ENCODE data around the gene RNF220. TPM values are rescaled to one million over a fixed set of nuclear protein-coding genes. Genes with fewer than 3 reads are reported as not detected.

The RNF220 gene
- total RNA-seq, 4 donors from 2014 or later, result 45.8 to 169 (median 89.4) TPM

GRCh38 chr1:44371206-44371605 lies 33.8 kb upstream of the RNF220 start:
- no peak overlapping the region for H3K4me3 ChIP-seq
- intact Hi-C loops (cut with DNase I; ENCODE audit: low total_unique reads) (loop anchor here (10.0 kb wide), 1 partner anchor 224 kb away; no protein-coding TSS in a partner anchor), in situ Hi-C loops (cut with MboI; ENCODE audit: low pct_ligation_motif_present in 1 of 4, low pct_unique_long_range_greater_than_20kb in 1 of 4, low sequenced_read_pairs in 3 of 4) (loop anchor here in 3 of 4 donors (5.0 to 10.0 kb wide), 3 partner anchors 224 to 281 kb away; no protein-coding TSS in a partner anchor)
- H3K27ac ChIP-seq, result no peak overlapping the region
- no peaks in the 10 kb centered on the region for H3K36me3 ChIP-seq
- H3K4me1 ChIP-seq, result no peaks in the 10 kb centered on the region
- TF ChIP-seq POLR2A (IDR thresholded peaks at IDR 0.05) (no peak), CTCF (IDR thresholded peaks at IDR 0.05) (no peak), POLR2AphosphoS5 (IDR thresholded peaks at IDR 0.05) (no peak), EP300 (IDR thresholded peaks at IDR 0.05; ENCODE audit: low read depth) (no peak)
- H3K9me3 ChIP-seq, result no peaks in the 10 kb centered on the region
- H3K27me3 ChIP-seq, result no peaks in the 10 kb centered on the region
- no peak for DNase-seq

GRCh38 chr1:44375547-44375946 lies 29.5 kb upstream of the RNF220 start:
- H3K4me3 ChIP-seq, result no peak overlapping the region
- DNase-seq, result no peak
- 90 to 100% methylated on average over 3 to 6 of the region's 6 CpGs for WGBS, 2 donors (ENCODE audit: low coverage in 1 of 2)
- TF ChIP-seq POLR2AphosphoS5 (IDR thresholded peaks at IDR 0.05) (no peak), EP300 (IDR thresholded peaks at IDR 0.05; ENCODE audit: low read depth) (no peak), CTCF (IDR thresholded peaks at IDR 0.05) (no peak), POLR2A (IDR thresholded peaks at IDR 0.05) (no peak)
- intact Hi-C loops (cut with DNase I; ENCODE audit: low total_unique reads) (loop anchor here (10.0 kb wide), 1 partner anchor 219 kb away; no protein-coding TSS in a partner anchor), in situ Hi-C loops (cut with MboI; ENCODE audit: low pct_ligation_motif_present in 1 of 4, low pct_unique_long_range_greater_than_20kb in 1 of 4, low sequenced_read_pairs in 3 of 4) (loop anchor here in 3 of 4 donors (10.0 kb wide), 2 partner anchors 219 to 229 kb away; no protein-coding TSS in a partner anchor)
- H3K36me3 ChIP-seq, result no peaks in the 10 kb centered on the region
- no peaks in the 10 kb centered on the region for H3K27me3 ChIP-seq
- H3K27ac ChIP-seq, result no peak overlapping the region
- H3K4me1 ChIP-seq, result no peaks in the 10 kb centered on the region
- no peaks in the 10 kb centered on the region for H3K9me3 ChIP-seq

- Histone ChIP-seq H3K9me3 (no peaks in the 10 kb centered on the region), H3K36me3 (no peaks in the 10 kb centered on the region), H3K4me1 (no peaks in the 10 kb centered on the region), H3K27me3 (peaks cover 3% of the 10 kb centered on the region), H3K27ac (no peak overlapping the region), H3K4me3 (no peak overlapping the region)
- WGBS, 2 donors (ENCODE audit: low coverage in 1 of 2), result 70 to 81% methylated on average over 5 to 12 of the region's 12 CpGs
- peak; percentile 24 for DNase-seq
- in situ Hi-C loops (cut with MboI; ENCODE audit: low pct_ligation_motif_present in 1 of 4, low pct_unique_long_range_greater_than_20kb in 1 of 4, low sequenced_read_pairs in 3 of 4) (loop anchor here in 3 of 4 donors (10.0 kb wide), 2 partner anchors 217 to 227 kb away; no protein-coding TSS in a partner anchor), intact Hi-C loops (cut with DNase I; ENCODE audit: low total_unique reads) (loop anchor here (10.0 kb wide), 1 partner anchor 217 kb away; no protein-coding TSS in a partner anchor)
- TF ChIP-seq EP300 (IDR thresholded peaks at IDR 0.05; ENCODE audit: low read depth), result no peak
- peak; percentile 43 to 60 (median 49) for TF ChIP-seq CTCF (IDR thresholded peaks at IDR 0.05)
Measured at GRCh38 chr1:44377925-44378784, 26.9 kb upstream of the RNF220 start.

- Histone ChIP-seq H3K27ac (no peak overlapping the region), H3K36me3 (no peaks in the 10 kb centered on the region), H3K27me3 (peaks cover 15% of the 10 kb centered on the region), H3K9me3 (no peaks in the 10 kb centered on the region), H3K4me1 (no peaks in the 10 kb centered on the region), H3K4me3 (no peak overlapping the region)
- intact Hi-C loops (cut with DNase I; ENCODE audit: low total_unique reads), result no loop called here
- in situ Hi-C loops (cut with MboI; ENCODE audit: low pct_ligation_motif_present in 1 of 4, low pct_unique_long_range_greater_than_20kb in 1 of 4, low sequenced_read_pairs in 3 of 4), result loop anchor here in 1 of 4 donors (10.0 kb wide), 1 partner anchor 204 kb away; no protein-coding TSS in a partner anchor
- no peak for DNase-seq
- WGBS, 2 donors (ENCODE audit: low coverage in 1 of 2), result 69% methylated on average over 3 of the region's 3 CpGs; no CpG with 5 or more reads in 1 of the 2 donors
- no peak for TF ChIP-seq EP300 (IDR thresholded peaks at IDR 0.05; ENCODE audit: low read depth)
- TF ChIP-seq CTCF (IDR thresholded peaks at IDR 0.05), result no peak
- no peak for TF ChIP-seq POLR2A (IDR thresholded peaks at IDR 0.05)
- no peak for TF ChIP-seq POLR2AphosphoS5 (IDR thresholded peaks at IDR 0.05)
Measured at GRCh38 chr1:44380666-44381177, 24.3 kb upstream of the RNF220 start.
